Neuronal stem cell (in vitro differentiated cells): ENCODE data around the gene CDKN3.

ENCODE experiments used
- DNase-seq: peaks from one replicate; pipeline ENCODE4 v3.0.0-alpha.2; 2013; ENCODE audit warnings: low spot score
- H2AFZ ChIP-seq: one replicate; pipeline ENCODE4 v1.6.1; 2013; ENCODE audit warnings: mild to moderate bottlenecking, low read length, inconsistent platforms
- H2AK5ac ChIP-seq: 2 replicates; pipeline ENCODE4 v1.6.1; 2013; ENCODE audit warnings: low read depth, mild to moderate bottlenecking, inconsistent platforms, low read length, moderate library complexity, mixed read lengths
- H2BK120ac ChIP-seq: 2 replicates; pipeline ENCODE4 v1.6.1; 2013; ENCODE audit warnings: low read depth, mild to moderate bottlenecking, inconsistent platforms, low read length, moderate library complexity, mixed read lengths
- H2BK12ac ChIP-seq: one replicate; pipeline ENCODE4 v1.6.1; 2013; ENCODE audit warnings: low read length, inconsistent platforms
- H2BK15ac ChIP-seq: 2 replicates; pipeline ENCODE4 v1.6.1; 2013; ENCODE audit warnings: mild to moderate bottlenecking, low read length, inconsistent platforms, mixed read lengths
- H2BK5ac ChIP-seq: one replicate; pipeline ENCODE4 v1.6.1; 2013; ENCODE audit warnings: inconsistent platforms, mild to moderate bottlenecking, low read length, moderate library complexity
- H3K14ac ChIP-seq: one replicate; pipeline ENCODE4 v1.6.1; 2013; ENCODE audit warnings: low read length, inconsistent platforms
- H3K18ac ChIP-seq: 2 replicates; pipeline ENCODE4 v1.6.1; 2013; ENCODE audit warnings: low read length, inconsistent platforms
- H3K23ac ChIP-seq: 2 replicates; pipeline ENCODE4 v1.6.1; 2013; ENCODE audit warnings: low read depth, mild to moderate bottlenecking, mixed read lengths, low read length, inconsistent platforms; ENCODE audit not compliant: poor library complexity
- H3K27ac ChIP-seq: replicated peaks from 3 replicates; pipeline ENCODE4 v1.5.1; 2013; ENCODE audit warnings: low read length, inconsistent platforms
- H3K27me3 ChIP-seq, 3 experiments: 2 replicates each; pipeline ENCODE4 v1.6.1; 2013; ENCODE audit warnings: low read length in 3 of 3, mild to moderate bottlenecking in 2 of 3, inconsistent platforms in 1 of 3, low read depth in 1 of 3, mixed read lengths in 1 of 3, moderate library complexity in 1 of 3; ENCODE audit not compliant: control insufficient read depth in 3 of 3, insufficient read depth in 3 of 3
- H3K36me3 ChIP-seq, 2 donors: replicated peaks in 1 of 2; 2 replicates each; pipeline ENCODE4 v1.6.1; 2013; ENCODE audit warnings: low read length in 2 of 2; ENCODE audit not compliant: control insufficient read depth in 2 of 2, insufficient read depth in 2 of 2
- H3K4ac ChIP-seq: 2 replicates; pipeline ENCODE4 v1.6.1; 2013; ENCODE audit warnings: inconsistent platforms, mild to moderate bottlenecking, low read length, moderate library complexity
- H3K4me1 ChIP-seq, 2 donors: 1 replicate in 1 of 2; 2 replicates in 1 of 2; pipeline ENCODE4 v1.6.1; 2013; ENCODE audit warnings: low read length in 2 of 2, low read depth in 1 of 2; ENCODE audit not compliant: control insufficient read depth in 2 of 2, insufficient read depth in 1 of 2
- H3K4me2 ChIP-seq: one replicate; pipeline ENCODE4 v1.6.1; 2013; ENCODE audit warnings: mild to moderate bottlenecking, low read length, inconsistent platforms; ENCODE audit not compliant: insufficient read depth, poor library complexity, severe bottlenecking
- H3K4me3 ChIP-seq, 2 donors: 2 replicates each; pipeline ENCODE4 v1.5.1; 2013; ENCODE audit warnings: low read length in 2 of 2, mild to moderate bottlenecking in 2 of 2, inconsistent platforms in 1 of 2, moderate library complexity in 1 of 2
- H3K79me1 ChIP-seq: one replicate; pipeline ENCODE4 v1.6.1; 2013; ENCODE audit warnings: low read depth, mild to moderate bottlenecking, inconsistent platforms, low read length, moderate library complexity
- H3K9ac ChIP-seq: one replicate; pipeline ENCODE4 v1.6.1; 2013; ENCODE audit warnings: mild to moderate bottlenecking, low read depth, low read length, inconsistent platforms; ENCODE audit not compliant: poor library complexity
- H3K9me3 ChIP-seq, 2 donors: replicated peaks in 1 of 2; 2 replicates each; pipeline versions ENCODE3 to v1.6.1; 2013; ENCODE audit warnings: low read length in 2 of 2, mild to moderate bottlenecking in 2 of 2, inconsistent platforms in 1 of 2, low read depth in 1 of 2, mixed read lengths in 1 of 2, moderate library complexity in 1 of 2; ENCODE audit not compliant: control insufficient read depth in 2 of 2, insufficient read depth in 1 of 2
- H4K8ac ChIP-seq: one replicate; pipeline ENCODE4 v1.6.1; 2013; ENCODE audit warnings: low read depth, mild to moderate bottlenecking, inconsistent platforms, low read length, moderate library complexity
- H4K91ac ChIP-seq: one replicate; pipeline ENCODE4 v1.6.1; 2013; ENCODE audit warnings: low read length, low read depth, mild to moderate bottlenecking, inconsistent platforms; ENCODE audit not compliant: poor library complexity
- WGBS, 2 donors: extraction: QIAGEN DNeasy Blood & Tissue Kit; methylation state at CpG; one replicate each; pipeline ENCODE4 v1.1.7; 2013; ENCODE audit warnings: missing lambda C conversion rate in 2 of 2, mixed read lengths in 1 of 2; ENCODE audit not compliant: insufficient read length in 2 of 2, insufficient replicate concordance in 1 of 2; ENCODE audit errors: extremely low coverage in 2 of 2; 5-methylcytosine and 5-hydroxymethylcytosine counted together

Gene CDKN3

DNA sequence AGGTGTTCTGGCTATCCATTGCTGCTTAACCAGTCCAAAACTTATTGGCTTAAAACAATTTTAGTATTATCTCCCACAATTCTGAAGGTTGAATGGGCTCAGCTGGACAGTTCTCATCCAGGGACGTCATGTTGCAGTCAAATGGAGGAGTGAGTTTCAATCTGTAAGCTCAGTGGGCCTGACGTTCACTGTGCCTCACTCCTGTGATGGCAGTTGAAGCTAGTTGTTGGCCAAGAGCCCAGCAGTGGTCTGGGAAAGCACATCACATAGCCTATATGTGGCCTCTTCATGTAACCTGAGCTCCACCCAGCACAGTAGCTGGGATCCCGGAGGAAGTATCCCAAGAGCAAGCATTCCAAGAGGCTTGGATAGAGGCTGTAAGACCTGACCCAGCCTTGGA lies 40.6 kb upstream of the CDKN3 start:
- no peak overlapping the region for H2BK120ac ChIP-seq
- H3K36me3 ChIP-seq = no peaks in the 10 kb centered on the region
- H2BK12ac ChIP-seq = no peak overlapping the region
- peaks cover 0 to 1% of the 10 kb centered on the region in 2 donors for H3K4me1 ChIP-seq
- WGBS, 2 donors = no CpG with 5 or more reads among the region's 3 CpGs
- H3K14ac ChIP-seq = no peak overlapping the region
- H3K4ac ChIP-seq = no peak overlapping the region
- H3K18ac ChIP-seq = no peak overlapping the region
- H2AK5ac ChIP-seq = no peak overlapping the region
- no peak overlapping the region for H4K91ac ChIP-seq
- H4K8ac ChIP-seq = no peak overlapping the region
- no peak overlapping the region for H3K4me2 ChIP-seq
- DNase-seq = no peak
- no peaks in the 10 kb centered on the region for H3K79me1 ChIP-seq
- H3K27me3 ChIP-seq = peaks cover 0 to 30% (median 0%) of the 10 kb centered on the region in 3 experiments
- H3K27ac ChIP-seq = no peak overlapping the region
- no peak overlapping the region for H3K23ac ChIP-seq
- H2AFZ ChIP-seq = no peak overlapping the region
- H2BK15ac ChIP-seq = no peak overlapping the region
- peaks cover 3 to 15% of the 10 kb centered on the region in 2 donors for H3K9me3 ChIP-seq
- no peak overlapping the region for H2BK5ac ChIP-seq
- H3K4me3 ChIP-seq = no peak overlapping the region
- no peak overlapping the region for H3K9ac ChIP-seq

DNA sequence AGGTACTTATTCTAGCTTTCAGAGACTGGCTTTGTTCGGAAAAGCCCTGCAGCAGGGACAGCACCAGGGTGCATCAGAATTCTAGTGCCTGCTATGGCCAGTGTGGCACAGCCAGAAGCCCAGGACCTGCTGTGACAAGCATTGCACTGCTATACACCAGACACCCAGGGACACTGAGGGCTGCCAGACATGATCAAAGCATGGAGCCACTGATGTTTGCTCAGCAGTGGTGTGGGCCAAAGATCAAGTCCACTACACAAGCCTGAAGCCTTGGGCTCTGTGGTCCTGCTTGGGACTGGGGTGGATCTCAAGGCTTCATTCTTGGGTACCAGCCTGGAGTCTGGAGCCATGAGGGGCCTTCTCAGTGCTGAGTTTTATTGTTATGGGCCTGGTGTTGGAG lies 36.1 kb upstream of the CDKN3 start:
- H2AK5ac ChIP-seq = no peak overlapping the region

DNA sequence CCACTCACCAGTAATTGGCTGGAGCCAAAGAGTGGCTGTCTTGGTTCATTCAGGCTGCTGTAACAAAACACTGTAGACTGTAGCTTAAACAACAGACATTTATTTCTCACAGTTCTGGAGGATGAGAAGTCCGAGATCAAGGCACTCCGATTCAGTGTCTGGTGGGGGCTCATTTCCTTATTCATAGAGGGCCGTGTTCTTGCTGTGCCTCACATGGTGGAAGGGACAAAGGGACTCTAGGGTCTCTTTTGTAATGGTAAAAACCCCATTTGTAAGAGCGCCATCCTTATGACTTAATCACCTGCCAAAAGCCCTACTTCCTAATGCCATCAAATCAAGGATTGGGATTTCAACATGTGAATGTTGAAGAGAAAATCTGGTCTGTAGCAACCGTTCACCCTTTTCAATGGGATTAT lies 34.7 kb upstream of the CDKN3 start:
- no peak overlapping the region for H3K4ac ChIP-seq
- peaks cover 0 to 4% of the 10 kb centered on the region in 2 donors for H3K9me3 ChIP-seq
- H3K14ac ChIP-seq = no peak overlapping the region
- H3K4me2 ChIP-seq = no peak overlapping the region
- no peak overlapping the region for H4K8ac ChIP-seq
- H3K23ac ChIP-seq = no peak overlapping the region
- H2BK15ac ChIP-seq = no peak overlapping the region
- peaks cover 9 to 15% of the 10 kb centered on the region in 2 donors for H3K4me1 ChIP-seq
- no peaks in the 10 kb centered on the region for H3K36me3 ChIP-seq
- H4K91ac ChIP-seq = no peak overlapping the region
- H2BK120ac ChIP-seq = no peak overlapping the region
- H2AFZ ChIP-seq = peak overlapping the region; percentile 32
- no peak overlapping the region for H2AK5ac ChIP-seq
- no peak overlapping the region for H3K27ac ChIP-seq
- DNase-seq = no peak
- no CpG with 5 or more reads among the region's 5 CpGs for WGBS, 2 donors
- H3K79me1 ChIP-seq = no peaks in the 10 kb centered on the region
- no peak overlapping the region for H3K9ac ChIP-seq
- H3K18ac ChIP-seq = no peak overlapping the region
- H3K4me3 ChIP-seq = no peak overlapping the region
- peaks cover 0 to 60% (median 0%) of the 10 kb centered on the region in 3 experiments for H3K27me3 ChIP-seq
- no peak overlapping the region for H2BK12ac ChIP-seq
- no peak overlapping the region for H2BK5ac ChIP-seq

More for the DNA sequence above, 36.1 kb upstream of the CDKN3 start:
- H2BK120ac ChIP-seq = no peak overlapping the region
- no peak overlapping the region for H3K9ac ChIP-seq
- no peak overlapping the region for H3K4me3 ChIP-seq
- no peaks in the 10 kb centered on the region for H3K79me1 ChIP-seq
- no peak overlapping the region for H4K91ac ChIP-seq
- peaks cover 0 to 54% (median 0%) of the 10 kb centered on the region in 3 experiments for H3K27me3 ChIP-seq
- no peak overlapping the region for H3K18ac ChIP-seq
- no peak overlapping the region for H2AFZ ChIP-seq
- DNase-seq = no peak
- peaks cover 8 to 15% of the 10 kb centered on the region in 2 donors for H3K4me1 ChIP-seq
- no peaks in the 10 kb centered on the region for H3K36me3 ChIP-seq
- H3K27ac ChIP-seq = no peak overlapping the region
- no peak overlapping the region for H4K8ac ChIP-seq
- no peak overlapping the region for H3K4me2 ChIP-seq
- H3K9me3 ChIP-seq = peaks cover 0 to 4% of the 10 kb centered on the region in 2 donors
- H3K23ac ChIP-seq = no peak overlapping the region
- no peak overlapping the region for H2BK12ac ChIP-seq
- no CpG with 5 or more reads among the region's 1 CpG for WGBS, 2 donors
- no peak overlapping the region for H3K14ac ChIP-seq
- no peak overlapping the region for H2BK5ac ChIP-seq
- H3K4ac ChIP-seq = no peak overlapping the region
- no peak overlapping the region for H2BK15ac ChIP-seq

DNA sequence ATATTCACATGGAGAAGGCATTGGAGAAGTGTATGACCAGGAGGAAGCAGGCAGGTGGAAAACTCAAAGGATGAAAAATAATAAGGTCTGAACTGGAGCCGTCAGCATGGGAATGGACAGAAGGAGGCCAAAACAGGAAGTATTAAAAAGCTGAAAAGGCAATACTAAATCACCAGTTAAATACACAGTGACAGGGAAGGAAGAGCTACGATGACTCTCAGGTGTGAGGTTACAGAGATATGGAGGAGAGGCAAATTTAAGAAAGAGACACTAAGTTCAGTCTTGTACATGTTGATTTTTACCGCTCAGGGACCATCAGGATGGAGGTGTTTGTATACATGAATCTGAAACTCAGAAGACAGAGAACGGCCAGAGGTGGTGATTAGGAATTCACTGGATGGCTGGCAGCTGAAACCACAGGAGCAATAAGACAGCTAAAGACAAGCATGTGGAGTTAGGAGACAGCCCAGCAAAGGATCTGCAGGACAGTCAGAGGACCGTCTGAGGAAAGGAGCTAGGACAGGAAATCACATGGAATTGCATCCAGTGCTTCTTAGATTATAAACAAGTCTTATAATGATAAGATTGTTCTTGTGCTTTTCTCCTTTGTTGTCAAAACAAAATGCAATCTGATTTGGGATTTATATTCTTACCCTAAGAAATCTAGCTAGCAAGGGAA lies 33.9 kb upstream of the CDKN3 start:
- no peak overlapping the region for H2AK5ac ChIP-seq
- no peak overlapping the region for H2BK120ac ChIP-seq
- H3K14ac ChIP-seq = no peak overlapping the region
- no peak overlapping the region for H3K27ac ChIP-seq
- no peak overlapping the region for H3K23ac ChIP-seq
- peaks cover 0 to 60% (median 0%) of the 10 kb centered on the region in 3 experiments for H3K27me3 ChIP-seq
- no peak overlapping the region for H2BK15ac ChIP-seq
- no peak overlapping the region for H4K91ac ChIP-seq
- H3K4me2 ChIP-seq = no peak overlapping the region
- H3K9ac ChIP-seq = no peak overlapping the region
- no peak for DNase-seq
- no peak overlapping the region for H3K4ac ChIP-seq
- H3K79me1 ChIP-seq = no peaks in the 10 kb centered on the region
- H2BK5ac ChIP-seq = no peak overlapping the region
- WGBS, 2 donors = no CpG with 5 or more reads among the region's 5 CpGs
- no peaks in the 10 kb centered on the region for H3K36me3 ChIP-seq
- no peak overlapping the region for H4K8ac ChIP-seq
- H3K4me1 ChIP-seq = peaks cover 10 to 15% of the 10 kb centered on the region in 2 donors
- peaks cover 0 to 4% of the 10 kb centered on the region in 2 donors for H3K9me3 ChIP-seq
- no peak overlapping the region for H3K4me3 ChIP-seq
- no peak overlapping the region for H3K18ac ChIP-seq
- no peak overlapping the region for H2AFZ ChIP-seq
- H2BK12ac ChIP-seq = no peak overlapping the region
